H1 (cell line): Measurements from ENCODE around the gene LCNL1. TPM values are rescaled to one million over a fixed set of nuclear protein-coding genes. Genes with fewer than 3 reads are reported as not detected.

ENCODE experiments used
- CTCF ChIA-PET: fragments of 300-600 bp; sonication (Branson Sonifier 250); formaldehyde crosslinking; loops from one replicate; lab custom pipeline; 2021; ENCODE audit not compliant: partially characterized antibody; lab: Charles Lee
- POLR2A ChIA-PET: fragments of 300-600 bp; sonication (Branson Sonifier 250); formaldehyde crosslinking; loops from one replicate; lab custom pipeline; 2021; ENCODE audit warnings: inconsistent platforms; ENCODE audit not compliant: partially characterized antibody; lab: Charles Lee
- DNase-seq, 2 experiments: peaks; one replicate each; pipeline versions ENCODE4 v3.0.0 to v3.0.0-alpha.2; 2010 to 2022; ENCODE audit warnings: low spot score in 2 of 2, low read depth in 1 of 2, mixed read lengths in 1 of 2
- FAIRE-seq: peaks from 2 replicates; lab custom pipeline; 2011; peaks lifted over from hg19 to GRCh38; lab: Jason Lieb, UNC
- H2AFZ ChIP-seq: 2 replicates; pipeline ENCODE4 v1.8.1; 2012; ENCODE audit warnings: low read length, inconsistent platforms
- H2AK5ac ChIP-seq: 2 replicates; pipeline ENCODE4 v1.6.1; 2013; ENCODE audit warnings: low read depth, low read length
- H2BK120ac ChIP-seq: replicated peaks from 2 replicates; pipeline ENCODE3; 2013; ENCODE audit warnings: low read depth, low read length, inconsistent platforms
- H2BK12ac ChIP-seq: 2 replicates; pipeline ENCODE4 v1.6.1; 2013; ENCODE audit warnings: low read depth, low read length
- H2BK15ac ChIP-seq: 2 replicates; pipeline ENCODE4 v1.6.1; 2013; ENCODE audit warnings: low read length
- H2BK20ac ChIP-seq: 2 replicates; pipeline ENCODE4 v1.6.1; 2013; ENCODE audit warnings: low read length
- H2BK5ac ChIP-seq: 2 replicates; pipeline ENCODE4 v1.6.1; 2013; ENCODE audit warnings: low read depth, low read length
- H3K14ac ChIP-seq: 2 replicates; pipeline ENCODE4 v1.6.1; 2013; ENCODE audit warnings: inconsistent platforms; ENCODE audit not compliant: insufficient read length
- H3K18ac ChIP-seq: 2 replicates; pipeline ENCODE4 v1.6.1; 2013; ENCODE audit warnings: low read length; ENCODE audit errors: extremely low read depth
- H3K23ac ChIP-seq: 2 replicates; pipeline ENCODE4 v1.6.1; 2013; ENCODE audit warnings: inconsistent platforms; ENCODE audit not compliant: insufficient read length
- H3K23me2 ChIP-seq: 2 replicates; pipeline ENCODE4 v1.6.1; 2013; ENCODE audit warnings: low read depth, low read length
- H3K27ac ChIP-seq: 2 replicates; pipeline ENCODE4 v1.6.1; 2011; ENCODE audit warnings: low read depth, low read length, inconsistent platforms
- H3K27me3 ChIP-seq, 4 experiments: replicated peaks in 1 of 4; 1 replicate in 1 of 4; 2 replicates in 3 of 4; pipeline versions ENCODE4 v1.6.1 to v1.8.1; 2011 to 2013; ENCODE audit warnings: low read length in 3 of 4, mild to moderate bottlenecking in 3 of 4, inconsistent platforms in 2 of 4, mixed read lengths in 2 of 4, moderate library complexity in 1 of 4; ENCODE audit not compliant: control insufficient read depth in 3 of 4, insufficient read depth in 3 of 4; ENCODE audit errors: extremely low read depth in 1 of 4
- H3K36me3 ChIP-seq, 4 experiments: 2 replicates each; pipeline versions ENCODE4 v1.6.1 to v1.8.1; 2011 to 2013; ENCODE audit warnings: mild to moderate bottlenecking in 4 of 4, low read length in 3 of 4, moderate library complexity in 2 of 4, control low read depth in 1 of 4, inconsistent platforms in 1 of 4; ENCODE audit not compliant: insufficient read depth in 4 of 4, control insufficient read depth in 2 of 4
- H3K4ac ChIP-seq: replicated peaks from 2 replicates; pipeline ENCODE3; 2013; ENCODE audit warnings: low read length, low read depth, mixed read lengths, inconsistent platforms; ENCODE audit not compliant: insufficient read length
- H3K4me1 ChIP-seq, 4 experiments: replicated peaks in 1 of 4; 1 replicate in 1 of 4; 2 replicates in 3 of 4; pipeline versions ENCODE4 v1.6.1 to v1.8.1; 2011 to 2013; ENCODE audit warnings: low read length in 3 of 4, inconsistent platforms in 2 of 4, mixed read lengths in 1 of 4; ENCODE audit not compliant: insufficient read depth in 4 of 4, control insufficient read depth in 3 of 4
- H3K4me2 ChIP-seq, 2 experiments: 2 replicates each; pipeline versions ENCODE4 v1.6.1 to v1.8.1; 2011 to 2013; ENCODE audit warnings: low read depth in 2 of 2, low read length in 2 of 2, control low read depth in 1 of 2, inconsistent platforms in 1 of 2, mild to moderate bottlenecking in 1 of 2; ENCODE audit not compliant: insufficient read depth in 1 of 2
- H3K4me3 ChIP-seq, 4 experiments: fragments of 200-600, 300-600 bp in 1 of 4; sonication (generic), shearing (Covaris generic), sonication (Bioruptor Twin) in 1 of 4; 2 replicates each; pipeline versions ENCODE4 v1.5.1 to v1.8.1; 2011 to 2016; ENCODE audit warnings: low read length in 4 of 4, low read depth in 3 of 4, control low read depth in 2 of 4, inconsistent platforms in 2 of 4, mild to moderate bottlenecking in 2 of 4, mixed read lengths in 1 of 4, moderate library complexity in 1 of 4; ENCODE audit not compliant: insufficient read depth in 2 of 4; ENCODE audit errors: extremely low read depth in 1 of 4
- H3K56ac ChIP-seq: replicated peaks from 2 replicates; pipeline ENCODE3; 2013; ENCODE audit warnings: low read depth, mild to moderate bottlenecking, mixed read lengths, low read length, inconsistent platforms; ENCODE audit not compliant: insufficient read length
- H3K79me1 ChIP-seq: 2 replicates; pipeline ENCODE4 v1.6.1; 2013; ENCODE audit warnings: low read depth, low read length, control low read depth
- H3K79me2 ChIP-seq, 2 experiments: 2 replicates each; pipeline versions ENCODE4 v1.6.1 to v1.8.1; 2012 to 2013; ENCODE audit warnings: low read length in 2 of 2, mild to moderate bottlenecking in 2 of 2, inconsistent platforms in 1 of 2; ENCODE audit not compliant: insufficient read depth in 2 of 2, control insufficient read depth in 1 of 2
- H3K9ac ChIP-seq, 4 experiments: replicated peaks in 1 of 4; 1 replicate in 1 of 4; 2 replicates in 3 of 4; pipeline versions ENCODE4 v1.6.1 to v1.8.1; 2011 to 2013; ENCODE audit warnings: low read depth in 3 of 4, low read length in 3 of 4, control low read depth in 2 of 4, mild to moderate bottlenecking in 2 of 4, moderate library complexity in 2 of 4, inconsistent platforms in 1 of 4; ENCODE audit errors: extremely low read depth in 1 of 4
- H3K9me3 ChIP-seq, 2 experiments: 2 replicates each; pipeline versions ENCODE4 v1.6.1 to v1.8.1; 2012 to 2013; ENCODE audit warnings: mild to moderate bottlenecking in 2 of 2, moderate library complexity in 2 of 2, control low read depth in 1 of 2, inconsistent platforms in 1 of 2, low read depth in 1 of 2, low read length in 1 of 2, mixed read lengths in 1 of 2; ENCODE audit not compliant: insufficient read depth in 2 of 2
- H4K20me1 ChIP-seq, 2 experiments: replicated peaks in 1 of 2; 2 replicates each; pipeline versions ENCODE3 to v1.8.1; 2011 to 2013; ENCODE audit warnings: inconsistent platforms in 2 of 2, low read length in 2 of 2, mild to moderate bottlenecking in 1 of 2; ENCODE audit not compliant: insufficient read depth in 2 of 2, control insufficient read depth in 1 of 2
- H4K5ac ChIP-seq: 2 replicates; pipeline ENCODE4 v1.6.1; 2013; ENCODE audit warnings: low read length, low read depth, mixed read lengths, inconsistent platforms; ENCODE audit not compliant: insufficient read length
- H4K8ac ChIP-seq: 2 replicates; pipeline ENCODE4 v1.8.0; 2013; ENCODE audit warnings: mild to moderate bottlenecking, moderate library complexity, low read length, inconsistent platforms; ENCODE audit not compliant: insufficient read depth; ENCODE audit errors: extremely low read depth
- H4K91ac ChIP-seq: replicated peaks from 2 replicates; pipeline ENCODE3; 2013; ENCODE audit warnings: low read length, mixed read lengths, inconsistent platforms; ENCODE audit not compliant: insufficient read length
- CBX5 ChIP-seq: fragments of 300-800, 300-1000 bp; sonication (generic); IDR thresholded peaks from 2 replicates; pipeline ENCODE4 v1.7.1; 2016; ENCODE audit warnings: antibody characterized with exemption, low read length, low read depth
- CHD1 ChIP-seq: IDR thresholded peaks from 2 replicates; pipeline ENCODE4 v1.6.1; 2012; ENCODE audit warnings: low read depth, low read length, improper control_type of control experiment
- GABPA ChIP-seq: IDR thresholded peaks from 2 replicates; pipeline ENCODE4 v1.6.1; 2011; ENCODE audit warnings: mild to moderate bottlenecking, low read length, moderate library complexity, borderline replicate concordance; ENCODE audit not compliant: insufficient read depth
- HDAC6 ChIP-seq: IDR thresholded peaks from one replicate; pipeline ENCODE4 v1.7.1; 2012; ENCODE audit warnings: low read depth, mild to moderate bottlenecking, inconsistent platforms, low read length, moderate library complexity
- KDM1A ChIP-seq: fragments of 200-600, 300-600 bp; sonication (generic); IDR thresholded peaks from 2 replicates; pipeline ENCODE4 v1.7.1; 2016; ENCODE audit warnings: mild to moderate bottlenecking, low read length, borderline replicate concordance
- MAFK ChIP-seq: IDR thresholded peaks from 2 replicates; pipeline ENCODE4 v1.6.1; 2012; ENCODE audit warnings: low read depth, mild to moderate bottlenecking, improper control_type of control experiment, low read length
- RFX5 ChIP-seq: IDR thresholded peaks from 2 replicates; pipeline ENCODE4 v1.6.1; 2011; ENCODE audit warnings: low read depth, low read length, improper control_type of control experiment, borderline replicate concordance
- RXRA ChIP-seq: IDR thresholded peaks from 2 replicates; pipeline ENCODE4 v1.6.1; 2011; ENCODE audit warnings: low read depth, mild to moderate bottlenecking, low read length, moderate library complexity; ENCODE audit not compliant: insufficient read depth
- SIRT6 ChIP-seq: IDR thresholded peaks from one replicate; pipeline ENCODE4 v1.7.1; 2012; ENCODE audit warnings: low read length, inconsistent platforms
- SP4 ChIP-seq: IDR thresholded peaks from 2 replicates; pipeline ENCODE4 v1.6.1; 2012; ENCODE audit warnings: low read length, inconsistent platforms
- TAF1 ChIP-seq: IDR thresholded peaks from 2 replicates; pipeline ENCODE4 v1.6.1; 2011; ENCODE audit warnings: mild to moderate bottlenecking, low read depth, low read length
- TAF7 ChIP-seq: optimal IDR thresholded peaks from 2 replicates; pipeline ENCODE3; 2011; ENCODE audit warnings: low read depth, mild to moderate bottlenecking, inconsistent platforms, low read length, moderate library complexity, borderline replicate concordance
- WGBS, 2 experiments: shearing (Covaris generic) in 1 of 2; methylation state at CpG; one replicate each; pipeline versions ENCODE4 v1.1.6 to v1.1.7; 2013 to 2015; ENCODE audit warnings: low lambda C conversion rate in 2 of 2, mixed read lengths in 2 of 2, inconsistent platforms in 1 of 2, low coverage in 1 of 2, missing lambda C conversion rate in 1 of 2; ENCODE audit not compliant: insufficient replicate concordance in 2 of 2, insufficient coverage in 1 of 2, insufficient read length in 1 of 2; ENCODE audit errors: extremely low coverage in 1 of 2, missing lambda C conversion rate in 1 of 2; 5-methylcytosine and 5-hydroxymethylcytosine counted together
- polyA plus RNA-seq, 7 experiments: library from polyadenylated mRNA; depleted of rRNA in 3 of 7; stranded (reverse) in 5 of 7; unstranded in 2 of 7; fragments of >200 nt in 5 of 7; fragments of 200-250 nt in 2 of 7; gene quantifications; 1 replicate in 5 of 7; 2 replicates in 1 of 7; 4 replicates in 1 of 7; pipeline versions ENCODE4 v1.2.1 to v1.2.3, GENCODE V29; 2011 to 2013; ENCODE audit warnings: missing spikeins in 2 of 7, mixed read lengths in 2 of 7
- total RNA-seq: library from RNA; stranded (reverse); fragmentation: NEBNext Ultra II Directional; extraction: Animal tissue kit (Norgen Biotek cat#: 25700); gene quantifications from 2 replicates; pipeline ENCODE4 v1.2.1, GENCODE V29; 2021
- TF ChIP-seq, protein P1 (sequence below), 3 experiments: IDR thresholded peaks; 1 replicate in 2 of 3; 2 replicates in 1 of 3; pipeline versions ENCODE4 v1.5.1 to v1.6.1; 2011; ENCODE audit warnings: low read length in 3 of 3, mild to moderate bottlenecking in 3 of 3, inconsistent platforms in 2 of 3, low read depth in 1 of 3, moderate library complexity in 1 of 3; ENCODE audit not compliant: insufficient read depth in 1 of 3; ENCODE audit errors: control extremely low read depth in 1 of 3

LCNL1 gene
- total and polyA plus RNA-seq, 2 of the 8 experiments (the other 6 are each of a cell fraction or from before 2014, with no cell fraction given) = 0.11 TPM; not detected in 1

DNA sequence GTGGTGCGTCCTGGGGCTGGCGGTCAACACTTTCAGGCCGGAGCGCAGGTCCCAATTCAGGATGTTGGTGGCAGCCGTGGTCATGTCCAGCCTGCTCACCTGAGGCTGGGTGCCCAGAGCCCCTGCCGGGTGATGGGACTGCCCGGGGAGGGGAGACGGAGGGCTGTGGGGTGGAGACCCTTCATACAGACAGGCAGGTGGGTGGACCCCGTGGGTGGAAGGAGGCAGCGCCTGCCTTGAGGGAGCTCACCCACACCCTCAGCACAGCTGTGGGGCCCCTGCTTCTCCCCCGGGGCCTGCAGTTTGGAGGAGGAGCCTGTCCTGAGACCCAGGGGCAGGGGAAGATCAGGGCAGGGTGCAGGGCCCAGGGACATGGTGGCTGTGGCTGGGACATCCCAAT is 12.4 kb upstream of the LCNL1 start:
- Histone ChIP-seq H4K5ac (no peak overlapping the region), H3K79me1 (no peaks in the 10 kb centered on the region), H3K4me2 (no peak overlapping the region), H3K27ac (no peak overlapping the region), H2BK120ac (no peak overlapping the region), H3K4me3 (no peak overlapping the region), H3K18ac (no peak overlapping the region), H2AK5ac (no peak overlapping the region), H3K79me2 (no peaks in the 10 kb centered on the region), H3K56ac (no peak overlapping the region), H2BK20ac (no peak overlapping the region), H3K9ac (no peak overlapping the region), H2BK15ac (no peak overlapping the region), H2BK5ac (no peak overlapping the region), H3K23ac (no peak overlapping the region), H3K23me2 (no peaks in the 10 kb centered on the region), H2AFZ (no peak overlapping the region), H3K14ac (no peak overlapping the region), H3K4me1 (peaks cover 0 to 7% (median 4%) of the 10 kb centered on the region in 4 experiments; a peak in 3 of 7 replicates), H4K8ac (no peak overlapping the region), H3K4ac (no peak overlapping the region), H3K27me3 (no peaks in the 10 kb centered on the region), H4K20me1 (no peaks in the 10 kb centered on the region), H3K9me3 (no peaks in the 10 kb centered on the region), H4K91ac (no peak overlapping the region), H3K36me3 (no peaks in the 10 kb centered on the region), H2BK12ac (no peak overlapping the region)
- FAIRE-seq (no peak), DNase-seq (no peak)
- POLR2A ChIA-PET = no interaction called here
- WGBS, 2 experiments = 92% methylated on average over 10 of the region's 11 CpGs; no CpG with 5 or more reads in 1 of the 2 experiments
- CTCF ChIA-PET = interaction anchor here (0.5 to 9.4 kb wide), 5 partner anchors 15 to 260 kb away, joined by 3 to 38 read pairs (median 4); partner anchors contain the start of gene C8G
- TF ChIP-seq HDAC6 = no peak
- TF ChIP-seq KDM1A = no peak
- no peak for TF ChIP-seq MAFK
- TF ChIP-seq TAF1 = no peak
- TF ChIP-seq GABPA = no peak
- TF ChIP-seq RXRA = no peak
- no peak for TF ChIP-seq RFX5
- no peak for TF ChIP-seq TAF7
- TF ChIP-seq CHD1 = no peak
- no peak for TF ChIP-seq CBX5
- TF ChIP-seq, protein P1, sequence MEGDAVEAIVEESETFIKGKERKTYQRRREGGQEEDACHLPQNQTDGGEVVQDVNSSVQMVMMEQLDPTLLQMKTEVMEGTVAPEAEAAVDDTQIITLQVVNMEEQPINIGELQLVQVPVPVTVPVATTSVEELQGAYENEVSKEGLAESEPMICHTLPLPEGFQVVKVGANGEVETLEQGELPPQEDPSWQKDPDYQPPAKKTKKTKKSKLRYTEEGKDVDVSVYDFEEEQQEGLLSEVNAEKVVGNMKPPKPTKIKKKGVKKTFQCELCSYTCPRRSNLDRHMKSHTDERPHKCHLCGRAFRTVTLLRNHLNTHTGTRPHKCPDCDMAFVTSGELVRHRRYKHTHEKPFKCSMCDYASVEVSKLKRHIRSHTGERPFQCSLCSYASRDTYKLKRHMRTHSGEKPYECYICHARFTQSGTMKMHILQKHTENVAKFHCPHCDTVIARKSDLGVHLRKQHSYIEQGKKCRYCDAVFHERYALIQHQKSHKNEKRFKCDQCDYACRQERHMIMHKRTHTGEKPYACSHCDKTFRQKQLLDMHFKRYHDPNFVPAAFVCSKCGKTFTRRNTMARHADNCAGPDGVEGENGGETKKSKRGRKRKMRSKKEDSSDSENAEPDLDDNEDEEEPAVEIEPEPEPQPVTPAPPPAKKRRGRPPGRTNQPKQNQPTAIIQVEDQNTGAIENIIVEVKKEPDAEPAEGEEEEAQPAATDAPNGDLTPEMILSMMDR (IDR thresholded peaks at IDR 0.05; ENCODE audit: control extremely low read depth in 1 of 3, insufficient read depth in 1 of 3, low read depth in 1 of 3, low read length in 3 of 3) = no peak
- TF ChIP-seq SIRT6 = no peak
- no peak for TF ChIP-seq SP4
